NB4 (cell line): Measurements from ENCODE around the gene FBXW11.

Experiments
- DNase-seq: peaks from one replicate; pipeline ENCODE4 v3.0.0; 2010; ENCODE audit warnings: low read depth
- H3K4me3 ChIP-seq: one replicate; pipeline ENCODE4 v1.5.1; 2011; ENCODE audit warnings: mild to moderate bottlenecking, low read depth, low read length, moderate library complexity
- CTCF ChIP-seq: IDR thresholded peaks from one replicate; pipeline ENCODE4 v1.5.1; 2012; ENCODE audit warnings: low read depth, low read length
- MAX ChIP-seq: IDR thresholded peaks from 2 replicates; pipeline ENCODE4 v1.6.1; 2011; ENCODE audit warnings: low read depth, low read length
- MYC ChIP-seq: IDR thresholded peaks from 2 replicates; pipeline ENCODE4 v1.6.1; 2011; ENCODE audit warnings: low read depth, low read length
- POLR2A ChIP-seq: IDR thresholded peaks from 2 replicates; pipeline ENCODE4 v1.6.1; 2011; ENCODE audit warnings: mild to moderate bottlenecking; ENCODE audit not compliant: insufficient read length; ENCODE audit errors: extremely low read depth

Gene FBXW11

DNA sequence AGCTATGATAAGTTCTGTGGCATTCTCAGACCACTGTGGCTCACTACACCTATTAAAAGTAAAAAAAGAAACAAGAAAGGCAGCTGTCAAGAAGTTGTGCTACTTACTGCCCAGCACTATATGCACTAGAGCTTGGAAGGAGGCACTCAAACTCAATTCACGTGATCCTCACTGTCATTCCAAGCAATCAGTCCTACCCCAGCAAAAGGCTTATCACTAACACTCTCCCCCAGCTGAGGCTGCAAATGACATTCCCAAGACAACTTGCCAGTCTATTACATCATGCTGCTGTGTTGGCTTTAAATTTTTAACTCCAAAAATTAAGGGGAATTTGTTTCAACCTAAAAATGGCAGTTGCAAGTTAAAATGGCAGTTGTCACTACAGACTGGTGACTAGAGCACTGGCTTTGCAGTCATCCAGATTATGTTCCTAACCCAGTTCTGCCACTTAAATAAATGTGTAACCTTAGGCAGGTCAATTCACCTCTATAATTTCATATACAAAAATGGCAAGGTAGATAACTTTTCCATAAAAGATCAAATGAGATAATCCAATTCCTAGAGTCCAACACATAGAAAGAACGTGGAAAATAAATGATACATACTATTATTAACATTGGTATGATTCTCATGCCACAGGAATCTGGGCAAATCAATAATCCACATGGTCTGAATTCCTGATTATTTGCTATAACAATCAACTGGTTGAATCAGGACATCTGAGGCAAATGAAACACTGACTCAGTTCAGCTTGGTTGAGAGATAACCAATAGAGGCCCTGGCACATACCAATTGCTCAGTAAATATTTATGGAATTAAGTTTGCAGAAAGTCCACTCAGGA lies 52.4 kb downstream of the FBXW11 start:
- no peak for DNase-seq
- TF ChIP-seq POLR2A (no peak), MYC (no peak), CTCF (no peak), MAX (no peak)
- H3K4me3 ChIP-seq: no peak overlapping the region

DNA sequence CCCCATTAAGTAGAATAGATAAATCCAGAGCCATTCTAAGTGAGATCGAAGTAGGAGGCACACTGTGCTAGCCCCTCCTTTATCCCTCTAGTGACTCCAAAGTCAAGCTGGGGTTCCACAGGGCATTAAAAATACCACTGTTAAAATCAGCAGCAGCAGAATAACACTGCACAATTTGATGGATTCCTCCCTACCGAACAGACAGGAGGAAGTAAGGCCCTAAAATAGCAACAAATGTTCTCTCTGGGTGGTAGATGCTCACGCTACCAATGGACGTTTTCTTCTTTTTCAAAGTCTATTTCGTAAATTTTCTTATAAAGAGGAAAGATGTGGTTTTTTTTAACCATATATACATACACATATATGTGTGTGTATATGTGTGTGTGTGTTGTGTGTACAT lies 54.4 kb downstream of the FBXW11 start:
- DNase-seq: no peak
- TF ChIP-seq MYC: no peak
- no peak for TF ChIP-seq POLR2A
- no peak for TF ChIP-seq MAX
- no peak for TF ChIP-seq CTCF
- no peak overlapping the region for H3K4me3 ChIP-seq

DNA sequence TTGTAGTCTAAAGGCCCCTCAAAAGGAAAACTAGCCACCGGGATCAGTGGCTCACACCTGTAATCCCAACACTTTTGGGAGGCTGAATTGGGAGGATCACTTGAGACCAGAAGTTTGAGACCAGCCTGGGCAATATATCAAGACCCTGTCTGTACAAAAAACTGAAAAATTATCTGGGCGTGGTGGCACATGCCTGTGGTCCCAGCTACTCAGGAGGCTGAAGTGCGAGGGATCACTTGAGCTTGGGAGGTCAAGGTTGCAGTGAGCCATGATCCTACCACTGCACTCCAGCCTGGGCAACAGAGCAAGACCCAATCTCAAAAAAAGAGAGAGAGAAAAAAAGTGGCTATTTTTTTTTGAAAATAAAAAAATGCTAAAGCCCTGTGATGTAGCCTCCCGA lies 55.2 kb downstream of the FBXW11 start:
- DNase-seq: no peak
- no peak overlapping the region for H3K4me3 ChIP-seq
- TF ChIP-seq POLR2A (no peak), MYC (no peak), CTCF (no peak), MAX (no peak)

- no peak for TF ChIP-seq POLR2A
- no peak for TF ChIP-seq MYC
- no peak for TF ChIP-seq MAX
- TF ChIP-seq CTCF: no peak
- DNase-seq: no peak
- H3K4me3 ChIP-seq: no peak overlapping the region
These were observed 60.2 kb downstream of the FBXW11 start for GRCh38 chr5:171946000-171946781.

GRCh38 chr5:171945476-171945875 lies 61.0 kb downstream of the FBXW11 start:
- no peak overlapping the region for H3K4me3 ChIP-seq
- TF ChIP-seq MAX: no peak
- no peak for TF ChIP-seq CTCF
- no peak for TF ChIP-seq POLR2A
- no peak for TF ChIP-seq MYC
- no peak for DNase-seq
